OCI-LY7 (cell line): ENCODE results near the gene SLC8A1.

Experiments used
- EZH2phosphoT487 ChIP-seq: fragments of 200-600 bp; sonication (generic); IDR thresholded peaks from 2 replicates; pipeline ENCODE4 v1.6.1; 2018; ENCODE audit warnings: low read depth, borderline replicate concordance, mild to moderate bottlenecking, mixed run types, antibody characterized with exemption, low read length, moderate library complexity, mixed read lengths
- TF ChIP-seq, protein P1 (sequence below): fragments of 200-600 bp; sonication (generic); conservative IDR thresholded peaks from 2 replicates; pipeline ENCODE4 v1.5.1; 2014; ENCODE audit warnings: mild to moderate bottlenecking, antibody characterized with exemption, low read length, moderate library complexity, mixed read lengths

DNA sequence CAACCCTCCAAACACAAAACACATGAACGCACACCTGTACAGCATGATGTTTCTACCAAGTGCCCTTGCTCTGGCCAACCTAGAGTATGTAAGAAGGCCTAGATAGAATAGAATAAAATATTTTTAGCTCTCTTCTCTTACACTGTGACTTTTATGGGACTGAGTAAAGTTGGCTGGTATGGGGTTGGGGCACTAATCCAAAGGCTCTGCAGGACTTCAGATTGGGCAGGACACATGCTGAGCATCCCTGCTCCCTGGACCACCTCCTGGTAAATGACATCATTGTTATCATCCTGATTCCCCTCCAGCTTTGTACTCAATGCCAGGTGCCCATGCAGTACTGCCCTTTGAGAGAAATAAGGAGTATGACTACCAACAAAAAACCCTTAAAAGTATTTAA is 322.2 kb downstream of the SLC8A1 start:
- TF ChIP-seq, protein P1, sequence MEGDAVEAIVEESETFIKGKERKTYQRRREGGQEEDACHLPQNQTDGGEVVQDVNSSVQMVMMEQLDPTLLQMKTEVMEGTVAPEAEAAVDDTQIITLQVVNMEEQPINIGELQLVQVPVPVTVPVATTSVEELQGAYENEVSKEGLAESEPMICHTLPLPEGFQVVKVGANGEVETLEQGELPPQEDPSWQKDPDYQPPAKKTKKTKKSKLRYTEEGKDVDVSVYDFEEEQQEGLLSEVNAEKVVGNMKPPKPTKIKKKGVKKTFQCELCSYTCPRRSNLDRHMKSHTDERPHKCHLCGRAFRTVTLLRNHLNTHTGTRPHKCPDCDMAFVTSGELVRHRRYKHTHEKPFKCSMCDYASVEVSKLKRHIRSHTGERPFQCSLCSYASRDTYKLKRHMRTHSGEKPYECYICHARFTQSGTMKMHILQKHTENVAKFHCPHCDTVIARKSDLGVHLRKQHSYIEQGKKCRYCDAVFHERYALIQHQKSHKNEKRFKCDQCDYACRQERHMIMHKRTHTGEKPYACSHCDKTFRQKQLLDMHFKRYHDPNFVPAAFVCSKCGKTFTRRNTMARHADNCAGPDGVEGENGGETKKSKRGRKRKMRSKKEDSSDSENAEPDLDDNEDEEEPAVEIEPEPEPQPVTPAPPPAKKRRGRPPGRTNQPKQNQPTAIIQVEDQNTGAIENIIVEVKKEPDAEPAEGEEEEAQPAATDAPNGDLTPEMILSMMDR, result no peak
- TF ChIP-seq EZH2phosphoT487, result no peak
